Tongue (tissue), 2 donors: Measurements from ENCODE around the gene ANG. TPM values are rescaled to one million over a fixed set of nuclear protein-coding genes. Genes with fewer than 3 reads are reported as not detected.
"Not testable (repeated sequence)": the region's sequence is repeated elsewhere in the genome, so short reads cannot be mapped to it uniquely, and the experiment has no call there.

Source experiments
- DNase-seq: peaks from one replicate; pipeline ENCODE4 v3.0.0-alpha.2; 2015
- total RNA-seq: library from RNA; depleted of rRNA; stranded (reverse); fragments of >200 nt; gene quantifications from one replicate; pipeline ENCODE4 v1.2.3, GENCODE V29; 2014

ANG gene
- total RNA-seq: 4.3 TPM

- no peak for DNase-seq
These were observed at the start of gene ANG for GRCh38 chr14:20688167-20688839. Gene ANG, plus strand, starts transcription at chr14:20688764. Its CDS starts 4,801 bp downstream, at chr14:20693565.

DNA sequence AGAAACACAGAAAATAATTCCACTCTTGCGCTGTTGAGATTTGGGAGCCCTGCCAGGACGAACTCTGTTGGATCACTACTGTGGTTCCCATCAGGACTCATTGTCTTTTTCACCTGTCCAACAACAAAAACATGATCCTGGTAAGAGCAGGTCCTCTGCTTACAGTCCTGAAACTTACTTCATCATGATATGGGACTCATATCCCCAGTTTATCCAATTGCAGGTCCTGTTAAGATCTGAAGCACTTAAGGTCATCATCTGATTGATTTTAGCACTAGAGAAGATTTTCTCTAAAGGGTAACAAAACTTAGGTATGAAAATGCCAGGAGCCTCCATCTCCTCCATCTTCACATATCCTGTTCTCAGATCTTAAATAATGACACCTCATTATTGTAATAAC, 47.0 kb upstream of the ANG start, which contains the start of gene OR6S1:
OR6S1 (minus strand) TSS at position 101 of the 400 bp plus-strand sequence; CDS start at position 101, 0 bp downstream.
- no peak for DNase-seq

- no peak for DNase-seq
These were observed 46.4 kb upstream of the ANG start for GRCh38 chr14:20642182-20642581.

DNA sequence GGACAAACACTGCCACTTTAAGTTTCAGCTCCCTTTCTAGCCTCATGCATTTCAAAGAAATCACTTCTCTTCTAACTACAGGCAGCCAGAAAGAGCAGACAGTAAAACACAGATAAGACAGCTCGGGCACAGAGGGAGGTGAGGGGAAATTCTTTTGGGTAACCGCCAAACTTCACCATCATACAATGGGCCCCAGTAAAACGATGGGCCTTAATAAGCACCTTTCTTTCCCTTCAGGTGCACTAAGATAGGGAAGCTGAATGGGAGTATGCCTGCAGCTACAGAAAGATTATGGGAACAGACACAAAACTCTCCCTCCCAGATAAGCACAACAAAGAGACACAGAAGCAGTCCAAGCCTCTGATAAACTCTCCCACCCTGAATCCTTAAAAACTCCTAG, 45.8 kb upstream of the ANG start:
- DNase-seq: not testable (repeated sequence)

DNA sequence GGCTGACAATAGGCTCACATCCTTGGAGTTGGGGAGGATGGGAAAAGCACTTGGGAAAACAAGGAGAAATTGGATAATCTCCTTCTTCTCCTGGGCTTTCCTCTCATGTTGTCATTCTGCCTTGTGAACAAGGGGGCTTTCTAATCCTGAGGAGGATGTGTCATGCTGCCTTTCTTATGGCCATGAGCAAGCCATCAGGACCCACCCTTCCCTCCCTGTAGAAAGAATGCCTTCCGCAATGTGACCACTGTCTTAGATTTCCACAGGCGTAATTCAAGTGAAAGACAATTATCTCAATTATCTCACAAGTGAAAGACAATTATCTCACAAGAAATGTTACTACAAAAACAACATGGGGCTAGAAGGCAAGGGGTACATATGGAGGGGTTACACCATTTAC, 44.0 kb upstream of the ANG start:
- no peak for DNase-seq

GRCh38 chr14:20645481-20645880, 43.1 kb upstream of the ANG start:
- DNase-seq: no peak

DNA sequence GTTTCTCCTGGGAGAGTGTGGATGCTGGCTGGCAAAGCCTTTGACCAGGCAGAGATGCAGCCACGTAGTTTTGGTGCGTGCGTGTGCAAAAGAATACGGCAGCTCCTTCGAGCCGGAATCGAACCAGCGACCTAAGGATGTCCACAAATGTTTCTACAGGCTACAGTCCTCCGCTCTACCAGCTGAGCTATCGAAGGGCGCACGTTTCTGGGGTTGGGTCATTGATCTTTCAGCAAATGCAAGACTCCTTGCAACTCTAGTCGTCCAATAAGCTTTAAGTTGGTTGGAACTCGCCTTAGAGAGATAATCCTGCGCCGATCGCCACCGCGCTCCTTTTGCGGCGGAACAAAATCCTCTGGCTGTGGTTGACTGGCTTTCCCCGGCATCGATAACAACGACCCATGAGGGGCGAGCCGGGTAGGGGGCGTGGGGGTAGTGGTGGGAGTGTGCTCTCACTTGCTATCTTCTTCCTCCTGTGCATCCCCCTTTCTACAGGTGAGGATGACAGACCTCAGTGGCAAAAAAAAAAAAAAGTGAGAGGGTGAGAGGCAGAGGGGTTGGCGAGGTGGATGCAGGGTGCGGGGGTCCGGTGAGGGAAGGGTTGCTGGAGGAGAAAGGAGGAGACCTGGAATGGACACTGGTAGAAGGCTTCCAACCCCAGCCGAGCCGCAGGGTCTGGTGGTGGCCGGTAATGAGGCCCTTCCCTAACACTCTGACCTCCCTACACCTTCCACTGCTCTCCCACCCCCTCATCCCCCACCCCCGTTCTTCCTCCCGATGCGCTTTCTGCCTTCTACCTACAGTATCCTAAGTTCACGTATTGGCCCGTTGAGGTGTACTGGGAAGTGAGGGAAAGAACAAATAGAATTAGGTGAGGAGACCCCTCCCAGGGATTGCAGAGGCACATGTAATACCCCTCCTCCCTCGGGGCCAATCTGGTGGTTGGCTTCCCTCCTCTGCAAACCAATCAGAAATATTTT, 35.3 kb upstream of the ANG start:
- DNase-seq: peak; percentile 29

GRCh38 chr14:20655851-20656250, 32.7 kb upstream of the ANG start:
- DNase-seq: no peak

- DNase-seq: no peak
These were observed 32.3 kb upstream of the ANG start for GRCh38 chr14:20656274-20656673.

DNA sequence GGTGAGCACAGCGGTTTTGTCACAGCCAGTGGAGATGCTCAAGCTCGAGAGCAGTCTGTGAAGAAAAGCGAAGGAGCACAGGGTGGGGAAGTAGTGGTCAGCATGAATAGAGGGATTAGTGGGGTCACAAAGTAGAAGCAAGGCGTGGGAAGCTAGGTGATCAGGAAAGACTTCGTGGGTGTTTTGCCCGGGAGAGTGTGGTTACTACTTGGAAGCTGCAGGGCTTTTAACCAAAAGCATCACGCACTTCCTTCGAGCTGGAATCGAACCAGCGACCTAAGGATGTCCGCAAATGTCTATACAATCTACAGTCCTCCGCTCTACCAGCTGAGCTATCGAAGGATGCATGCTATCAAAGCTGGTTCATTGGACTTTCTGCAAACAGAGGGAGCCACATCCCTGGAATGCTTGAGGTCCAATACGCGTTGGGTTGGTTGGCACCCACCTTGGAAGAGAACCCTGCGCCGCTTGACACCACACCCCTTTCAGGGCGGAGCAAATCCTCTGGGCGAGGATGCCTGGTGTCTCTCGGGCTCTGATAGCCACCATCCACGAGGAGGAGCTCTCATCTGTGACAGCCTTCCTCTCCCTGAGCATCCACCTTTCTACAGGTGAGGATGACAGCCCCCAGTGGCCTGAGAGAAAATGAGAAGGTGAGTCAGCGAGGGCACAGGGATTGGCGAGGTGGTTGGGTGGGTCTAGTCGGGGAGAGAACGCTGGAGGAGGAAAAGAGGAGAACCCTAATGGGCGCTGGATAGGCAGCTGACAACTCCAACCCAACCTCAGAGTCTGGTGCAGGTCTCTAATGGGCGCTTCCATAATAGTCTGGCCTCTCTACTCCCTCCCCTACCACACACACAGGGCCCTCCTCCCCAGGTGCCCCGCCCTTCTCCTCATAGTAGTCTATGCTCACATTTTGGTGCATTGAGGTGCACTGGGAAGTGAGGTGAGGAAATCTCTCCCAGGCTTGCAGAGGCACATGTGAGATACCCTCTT, 31.1 kb upstream of the ANG start:
- DNase-seq: no peak

- no peak for DNase-seq
These were observed 30.3 kb upstream of the ANG start for GRCh38 chr14:20658246-20658645.

- no peak for DNase-seq
These were observed 29.2 kb upstream of the ANG start for GRCh38 chr14:20659336-20659735.

DNA sequence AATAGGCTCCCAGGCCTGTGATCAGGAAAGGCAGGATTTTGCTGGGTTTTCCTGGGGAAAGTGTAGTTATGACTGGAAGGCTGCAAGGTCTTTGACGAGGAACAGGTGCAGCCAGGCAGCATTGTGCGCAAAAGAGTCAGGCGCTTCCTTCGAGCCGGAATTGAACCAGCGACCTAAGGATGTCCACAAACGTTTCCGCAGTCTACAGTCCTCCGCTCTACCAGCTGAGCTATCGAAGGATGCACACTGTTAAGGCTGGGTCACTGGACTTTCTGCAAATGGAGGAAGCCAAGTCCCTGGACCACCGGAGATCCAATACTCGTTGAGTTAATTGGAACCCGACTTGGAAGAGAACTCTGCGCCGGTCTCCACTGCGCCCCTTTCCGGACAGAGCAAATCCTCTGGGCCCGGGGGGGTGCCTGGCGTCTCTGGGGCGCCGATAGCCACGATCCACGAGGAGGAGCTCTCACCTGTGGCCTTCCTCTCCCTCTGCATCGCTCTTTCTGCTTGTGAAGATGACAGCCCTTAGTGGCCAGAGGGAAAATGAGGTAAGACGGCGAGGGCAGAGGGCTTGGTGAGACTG, 28.7 kb upstream of the ANG start:
- no peak for DNase-seq

GRCh38 chr14:20661197-20661596, 27.4 kb upstream of the ANG start:
- DNase-seq: no peak

- DNase-seq: peak; percentile 43
These were observed 25.4 kb upstream of the ANG start for GRCh38 chr14:20662968-20663732.

- DNase-seq: not testable (repeated sequence)
These were observed 22.1 kb upstream of the ANG start for GRCh38 chr14:20666400-20666961.

GRCh38 chr14:20667957-20668356, 20.6 kb upstream of the ANG start:
- no peak for DNase-seq

DNA sequence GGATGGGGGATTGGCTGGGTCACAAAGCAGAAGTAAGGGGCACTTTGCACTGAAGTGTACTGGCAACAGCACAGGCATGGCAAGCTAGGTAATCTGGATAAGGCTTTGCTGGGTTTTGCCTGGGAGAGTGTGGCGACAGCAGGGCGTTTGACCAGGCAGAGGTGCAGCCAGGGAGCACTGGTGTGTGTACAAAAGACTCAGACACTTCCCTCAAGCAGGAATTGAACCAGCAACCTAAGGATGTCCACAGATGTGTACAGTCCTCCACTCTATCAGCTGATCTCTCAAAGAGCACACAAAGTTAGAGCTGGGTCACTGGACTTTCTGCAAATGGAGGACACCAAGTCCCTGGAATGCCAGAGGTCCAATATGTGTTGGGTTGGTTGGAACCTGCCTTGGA, 19.6 kb upstream of the ANG start:
- no peak for DNase-seq

- DNase-seq: no peak
These were observed 16.8 kb upstream of the ANG start for GRCh38 chr14:20671597-20672283.

- no peak for DNase-seq
These were observed 12.9 kb upstream of the ANG start for GRCh38 chr14:20675669-20676068.
